ENCODE data around the gene RGS18. TPM values are rescaled to one million over a fixed set of nuclear protein-coding genes. Genes with fewer than 3 reads are reported as not detected.
"Not testable (repeated sequence)": the region's sequence is repeated elsewhere in the genome, so short reads cannot be mapped to it uniquely, and the experiment has no call there.

The RGS18 gene
- total and polyA plus RNA-seq, 4 donors = 0.81 to 8.4 (median 1.4) TPM

DNA sequence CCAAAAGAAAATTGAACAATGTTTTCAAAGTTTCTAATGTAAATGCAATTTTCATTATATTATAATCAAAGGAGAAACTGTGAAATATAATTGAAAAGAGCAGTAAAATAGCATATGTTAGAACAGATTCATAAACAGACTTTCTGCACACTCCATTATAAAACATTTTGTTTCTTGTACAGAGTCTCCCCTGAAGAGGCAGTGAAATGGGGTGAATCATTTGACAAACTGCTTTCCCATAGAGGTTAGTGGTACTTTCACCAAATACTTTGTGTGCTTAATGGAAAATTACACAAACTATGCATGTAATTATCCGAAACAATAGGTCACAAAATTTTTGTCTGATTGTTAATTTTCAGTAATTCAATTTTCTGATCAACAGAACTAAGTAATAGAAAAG lies 1.9 kb downstream of the RGS18 start:
- no peaks in the 10 kb centered on the region for H3K4me1 ChIP-seq (ENCODE audit: control insufficient read depth, insufficient read depth, low read length)
- H3K27ac ChIP-seq (ENCODE audit: low read depth, low read length) = no peak overlapping the region
- no peak for DNase-seq (ENCODE audit: low read depth in 4 of 6, low spot score in 6 of 6)
- H3K36me3 ChIP-seq (ENCODE audit: control insufficient read depth, insufficient read depth, low read length) = no peaks in the 10 kb centered on the region
- no peaks in the 10 kb centered on the region for H3K9me3 ChIP-seq (ENCODE audit: control insufficient read depth, insufficient read depth, low read length)
- no peak overlapping the region for H3K4me3 ChIP-seq (ENCODE audit: low read depth, low read length)
- no peaks in the 10 kb centered on the region for H3K27me3 ChIP-seq (ENCODE audit: control insufficient read depth, insufficient read depth, low read length)
- WGBS (ENCODE audit: insufficient coverage) = no CpG with 5 or more reads among the region's 1 CpG

DNA sequence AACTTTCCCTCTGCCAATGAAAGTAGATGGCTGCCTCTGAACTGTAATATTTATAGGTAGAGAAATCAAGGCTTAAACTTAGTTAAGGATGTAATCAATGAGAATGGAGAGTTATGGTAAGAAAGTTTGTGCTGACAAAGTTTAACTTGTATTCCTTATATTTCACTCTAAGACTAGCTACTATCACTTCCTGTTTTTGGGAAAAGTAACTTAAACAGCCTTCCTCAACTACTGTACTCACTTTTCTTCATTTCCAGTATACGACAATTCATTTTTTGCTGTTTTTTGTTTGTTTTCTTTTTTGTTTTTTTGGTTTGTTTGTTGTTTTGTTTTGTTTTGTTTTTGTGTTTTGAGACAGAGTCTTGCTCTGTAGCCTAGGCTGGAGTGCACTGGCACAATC lies 3.7 kb downstream of the RGS18 start:
- no CpG with 5 or more reads among the region's 1 CpG for WGBS (ENCODE audit: insufficient coverage)
- Histone ChIP-seq H3K4me3 (ENCODE audit: low read depth, low read length) (no peak overlapping the region), H3K27me3 (ENCODE audit: control insufficient read depth, insufficient read depth, low read length) (no peaks in the 10 kb centered on the region), H3K27ac (ENCODE audit: low read depth, low read length) (no peak overlapping the region), H3K9me3 (ENCODE audit: control insufficient read depth, insufficient read depth, low read length) (no peaks in the 10 kb centered on the region), H3K4me1 (ENCODE audit: control insufficient read depth, insufficient read depth, low read length) (no peaks in the 10 kb centered on the region), H3K36me3 (ENCODE audit: control insufficient read depth, insufficient read depth, low read length) (no peaks in the 10 kb centered on the region)
- DNase-seq (ENCODE audit: low read depth in 4 of 6, low spot score in 6 of 6) = no peak

DNA sequence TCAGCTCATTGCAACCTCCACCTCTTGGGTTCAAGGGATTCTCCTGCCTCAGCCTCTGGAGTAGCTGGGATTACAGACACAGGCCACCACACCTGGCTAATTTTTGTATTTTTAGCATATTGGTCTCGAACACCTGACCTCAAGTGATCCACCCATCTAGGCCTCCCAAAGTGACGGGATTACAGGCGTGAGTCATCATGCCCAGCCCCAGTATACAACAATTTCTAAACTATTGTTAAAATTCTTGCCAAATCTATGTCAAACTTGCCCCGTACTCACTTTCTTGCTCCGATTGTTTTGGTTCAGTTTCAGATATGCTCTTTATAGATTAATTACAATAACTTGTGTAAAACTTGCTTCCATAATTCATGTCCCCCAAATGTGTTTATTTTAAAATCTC lies 4.1 kb downstream of the RGS18 start:
- Histone ChIP-seq H3K4me3 (ENCODE audit: low read depth, low read length) (no peak overlapping the region), H3K9me3 (ENCODE audit: control insufficient read depth, insufficient read depth, low read length) (no peaks in the 10 kb centered on the region), H3K4me1 (ENCODE audit: control insufficient read depth, insufficient read depth, low read length) (no peaks in the 10 kb centered on the region), H3K27ac (ENCODE audit: low read depth, low read length) (no peak overlapping the region), H3K36me3 (ENCODE audit: control insufficient read depth, insufficient read depth, low read length) (no peaks in the 10 kb centered on the region), H3K27me3 (ENCODE audit: control insufficient read depth, insufficient read depth, low read length) (no peaks in the 10 kb centered on the region)
- 86% methylated on average over 3 of the region's 5 CpGs for WGBS (ENCODE audit: insufficient coverage)
- DNase-seq (ENCODE audit: low read depth in 4 of 6, low spot score in 6 of 6) = no peak

DNA sequence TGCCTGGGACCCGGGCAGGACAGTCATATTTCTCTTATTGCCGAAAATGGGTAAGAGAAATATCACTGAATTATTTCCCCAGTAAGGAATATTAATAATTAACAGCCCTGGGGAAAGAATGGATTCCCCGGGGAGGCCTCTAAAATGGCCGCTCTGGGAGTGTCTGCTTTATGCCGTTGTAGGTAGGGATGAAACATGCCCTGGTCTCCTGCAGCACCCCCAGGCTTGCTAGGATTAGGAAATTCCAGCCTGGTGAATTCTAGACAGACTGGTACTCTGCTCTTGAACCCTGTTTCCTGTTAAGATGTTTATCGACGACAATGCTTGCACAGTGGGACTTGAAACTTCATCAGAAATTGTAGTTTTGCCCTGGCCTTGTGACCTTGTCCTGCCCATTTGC lies 6.7 kb downstream of the RGS18 start:
- H3K36me3 ChIP-seq (ENCODE audit: control insufficient read depth, insufficient read depth, low read length); H3K9me3 ChIP-seq (ENCODE audit: control insufficient read depth, insufficient read depth, low read length); DNase-seq (ENCODE audit: low read depth in 4 of 6, low spot score in 6 of 6); H3K27me3 ChIP-seq (ENCODE audit: control insufficient read depth, insufficient read depth, low read length); H3K4me1 ChIP-seq (ENCODE audit: control insufficient read depth, insufficient read depth, low read length); H3K27ac ChIP-seq (ENCODE audit: low read depth, low read length); H3K4me3 ChIP-seq (ENCODE audit: low read depth, low read length): not testable (repeated sequence)
- 78% methylated on average over 5 of the region's 7 CpGs for WGBS (ENCODE audit: insufficient coverage)

DNA sequence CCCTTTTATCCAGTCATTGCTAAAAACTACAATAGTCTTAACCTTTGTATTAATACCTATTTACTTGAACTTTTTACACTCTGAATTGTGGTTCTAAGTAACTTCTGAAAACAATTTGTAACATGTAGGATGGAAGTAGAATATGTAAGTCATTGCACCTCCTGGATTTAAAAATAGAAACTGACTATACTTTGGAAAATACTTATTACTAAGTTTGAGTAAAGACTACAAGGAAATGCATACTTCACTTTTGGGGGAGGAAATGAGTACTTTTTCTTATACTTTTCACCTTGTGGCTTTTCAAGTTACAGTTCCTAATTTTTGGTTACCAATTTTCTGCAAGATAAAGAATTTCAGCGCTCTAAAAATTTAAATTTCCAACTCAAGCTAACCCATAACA lies 8.7 kb downstream of the RGS18 start:
- Histone ChIP-seq H3K9me3 (ENCODE audit: control insufficient read depth, insufficient read depth, low read length) (no peaks in the 10 kb centered on the region), H3K27me3 (ENCODE audit: control insufficient read depth, insufficient read depth, low read length) (no peaks in the 10 kb centered on the region), H3K4me3 (ENCODE audit: low read depth, low read length) (no peak overlapping the region), H3K4me1 (ENCODE audit: control insufficient read depth, insufficient read depth, low read length) (no peaks in the 10 kb centered on the region), H3K36me3 (ENCODE audit: control insufficient read depth, insufficient read depth, low read length) (no peaks in the 10 kb centered on the region), H3K27ac (ENCODE audit: low read depth, low read length) (no peak overlapping the region)
- no CpG with 5 or more reads among the region's 1 CpG for WGBS (ENCODE audit: insufficient coverage)
- DNase-seq (ENCODE audit: low read depth in 4 of 6, low spot score in 6 of 6) = no peak

DNA sequence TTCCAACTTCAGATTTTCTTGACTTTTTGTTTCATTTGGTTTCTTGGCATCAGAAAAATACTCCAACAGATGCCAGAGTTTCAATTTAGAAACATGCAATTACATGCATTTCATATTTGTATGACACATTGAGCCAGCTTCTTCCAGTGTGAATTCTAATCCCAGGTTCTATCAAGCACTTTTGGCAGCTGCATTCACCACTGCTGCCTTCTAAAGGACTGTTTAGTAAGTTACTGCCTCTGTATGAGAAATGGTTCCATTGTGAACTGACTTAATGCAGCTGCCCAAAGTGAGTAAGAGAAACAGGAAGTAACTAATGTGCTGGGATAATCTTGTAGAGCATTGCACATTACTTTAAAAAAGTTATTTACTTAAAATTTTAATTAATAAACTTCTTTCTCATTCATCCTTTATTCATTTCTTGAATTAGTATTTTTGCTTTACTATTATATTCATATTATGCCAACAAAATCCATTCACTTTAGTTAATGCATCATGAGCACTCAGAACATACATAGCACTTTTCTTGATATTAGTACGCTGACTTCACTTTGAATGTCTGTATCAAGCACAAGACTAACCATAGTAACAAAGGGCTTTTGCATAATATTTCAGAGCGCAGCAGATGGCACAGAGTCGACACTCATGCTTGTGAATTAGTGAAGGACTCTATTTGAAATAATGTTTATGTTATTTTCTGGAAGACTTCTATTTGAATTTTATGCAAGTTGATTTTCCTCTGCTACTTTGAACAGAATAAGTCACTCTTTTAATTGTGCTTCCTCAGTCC lies 9.8 kb downstream of the RGS18 start:
- DNase-seq (ENCODE audit: low read depth in 4 of 6, low spot score in 6 of 6) = peak in 1 of 6 donors; percentile 72
- no peaks in the 10 kb centered on the region for H3K4me1 ChIP-seq (ENCODE audit: control insufficient read depth, insufficient read depth, low read length)
- no peak overlapping the region for H3K27ac ChIP-seq (ENCODE audit: low read depth, low read length)
- no peaks in the 10 kb centered on the region for H3K27me3 ChIP-seq (ENCODE audit: control insufficient read depth, insufficient read depth, low read length)
- H3K4me3 ChIP-seq (ENCODE audit: low read depth, low read length) = no peak overlapping the region
- no peaks in the 10 kb centered on the region for H3K9me3 ChIP-seq (ENCODE audit: control insufficient read depth, insufficient read depth, low read length)
- no peaks in the 10 kb centered on the region for H3K36me3 ChIP-seq (ENCODE audit: control insufficient read depth, insufficient read depth, low read length)
- no CpG with 5 or more reads among the region's 3 CpGs for WGBS (ENCODE audit: insufficient coverage)

DNA sequence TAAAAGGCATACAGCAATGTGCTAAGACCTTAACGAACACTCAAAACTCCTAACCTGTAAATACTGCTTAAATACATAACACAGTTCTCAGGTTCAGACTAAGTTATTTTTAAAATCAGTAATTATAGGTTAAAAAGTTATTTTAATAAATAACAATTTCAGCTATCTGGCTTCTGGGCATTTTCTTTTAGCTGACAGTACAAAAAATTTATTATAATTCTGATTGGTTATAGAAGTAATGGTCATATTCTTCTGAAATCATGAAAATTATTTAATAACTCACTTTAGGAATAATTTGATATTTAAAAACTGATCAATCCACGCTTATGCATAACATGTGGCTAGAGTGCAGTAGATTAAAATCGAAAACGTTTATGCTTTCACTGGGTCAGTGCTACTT lies 10.7 kb downstream of the RGS18 start:
- Histone ChIP-seq H3K4me1 (ENCODE audit: control insufficient read depth, insufficient read depth, low read length) (no peaks in the 10 kb centered on the region), H3K9me3 (ENCODE audit: control insufficient read depth, insufficient read depth, low read length) (no peaks in the 10 kb centered on the region), H3K27ac (ENCODE audit: low read depth, low read length) (no peak overlapping the region), H3K36me3 (ENCODE audit: control insufficient read depth, insufficient read depth, low read length) (no peaks in the 10 kb centered on the region), H3K27me3 (ENCODE audit: control insufficient read depth, insufficient read depth, low read length) (no peaks in the 10 kb centered on the region), H3K4me3 (ENCODE audit: low read depth, low read length) (no peak overlapping the region)
- no CpG with 5 or more reads among the region's 4 CpGs for WGBS (ENCODE audit: insufficient coverage)
- DNase-seq (ENCODE audit: low read depth in 4 of 6, low spot score in 6 of 6) = no peak

DNA sequence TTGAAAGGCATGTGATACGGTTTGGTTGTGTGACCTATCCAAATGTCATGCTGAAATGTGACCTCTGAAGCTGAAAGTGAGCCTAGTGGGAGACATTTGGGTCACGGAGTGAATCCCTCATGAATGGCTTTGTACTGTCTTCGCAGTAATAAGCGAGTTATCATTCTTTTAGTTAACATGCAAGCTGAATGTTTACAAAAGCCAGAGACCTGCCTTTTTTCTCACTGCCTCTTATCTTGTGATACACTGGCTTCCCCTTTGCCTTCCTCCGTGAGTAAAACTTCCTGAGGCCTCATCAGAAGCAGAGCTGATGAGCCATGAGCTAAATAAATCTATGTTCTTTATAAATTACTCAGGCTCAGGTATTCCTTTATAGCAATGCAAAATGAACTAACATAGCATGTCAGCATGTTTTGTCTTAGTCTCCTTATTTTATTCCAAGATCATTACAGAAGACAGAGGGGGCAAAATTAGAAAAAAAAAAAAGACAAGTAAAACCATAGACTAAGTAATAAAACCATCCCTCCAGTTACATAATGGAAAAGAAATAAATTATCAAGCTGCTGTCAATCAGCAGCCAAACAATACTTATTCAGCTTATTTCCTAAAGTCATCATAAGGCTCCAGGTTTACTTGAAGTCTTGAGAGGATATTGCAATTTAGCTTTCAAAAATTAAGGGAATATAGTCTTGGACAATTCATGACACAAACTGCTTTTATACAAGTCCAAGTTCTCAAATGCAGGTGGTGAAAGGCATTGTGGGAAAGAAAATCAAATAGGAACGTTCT lies 12.1 kb downstream of the RGS18 start:
- peak in 1 of 6 donors; percentile 13 for DNase-seq (ENCODE audit: low read depth in 4 of 6, low spot score in 6 of 6)
- no peaks in the 10 kb centered on the region for H3K9me3 ChIP-seq (ENCODE audit: control insufficient read depth, insufficient read depth, low read length)
- no peak overlapping the region for H3K27ac ChIP-seq (ENCODE audit: low read depth, low read length)
- H3K27me3 ChIP-seq (ENCODE audit: control insufficient read depth, insufficient read depth, low read length) = no peaks in the 10 kb centered on the region
- H3K4me3 ChIP-seq (ENCODE audit: low read depth, low read length) = no peak overlapping the region
- WGBS (ENCODE audit: insufficient coverage) = no CpG with 5 or more reads among the region's 6 CpGs
- H3K36me3 ChIP-seq (ENCODE audit: control insufficient read depth, insufficient read depth, low read length) = no peaks in the 10 kb centered on the region
- no peaks in the 10 kb centered on the region for H3K4me1 ChIP-seq (ENCODE audit: control insufficient read depth, insufficient read depth, low read length)

DNA sequence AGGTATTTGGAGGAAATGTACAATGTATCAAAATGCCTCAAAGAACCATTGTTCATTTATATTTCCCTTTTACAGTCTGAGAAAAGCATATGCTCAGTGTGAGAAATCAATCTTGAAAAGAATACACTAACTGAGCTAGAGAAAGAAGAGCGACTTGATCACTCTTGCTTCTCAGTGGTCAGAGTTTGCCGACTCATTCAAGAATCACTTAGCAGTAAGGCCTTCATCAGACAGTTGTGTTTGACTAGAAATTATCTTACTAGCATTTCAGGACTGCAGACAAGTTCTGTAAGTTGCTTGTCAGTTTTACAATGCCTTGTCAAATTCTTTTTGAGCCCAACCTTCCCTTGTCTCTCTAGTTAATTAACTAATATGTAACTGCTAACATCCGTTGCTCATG lies 12.9 kb downstream of the RGS18 start:
- no CpG with 5 or more reads among the region's 3 CpGs for WGBS (ENCODE audit: insufficient coverage)
- DNase-seq (ENCODE audit: low read depth in 4 of 6, low spot score in 6 of 6) = no peak
- Histone ChIP-seq H3K27ac (ENCODE audit: low read depth, low read length) (no peak overlapping the region), H3K9me3 (ENCODE audit: control insufficient read depth, insufficient read depth, low read length) (no peaks in the 10 kb centered on the region), H3K4me1 (ENCODE audit: control insufficient read depth, insufficient read depth, low read length) (no peaks in the 10 kb centered on the region), H3K4me3 (ENCODE audit: low read depth, low read length) (no peak overlapping the region), H3K36me3 (ENCODE audit: control insufficient read depth, insufficient read depth, low read length) (no peaks in the 10 kb centered on the region), H3K27me3 (ENCODE audit: control insufficient read depth, insufficient read depth, low read length) (no peaks in the 10 kb centered on the region)

DNA sequence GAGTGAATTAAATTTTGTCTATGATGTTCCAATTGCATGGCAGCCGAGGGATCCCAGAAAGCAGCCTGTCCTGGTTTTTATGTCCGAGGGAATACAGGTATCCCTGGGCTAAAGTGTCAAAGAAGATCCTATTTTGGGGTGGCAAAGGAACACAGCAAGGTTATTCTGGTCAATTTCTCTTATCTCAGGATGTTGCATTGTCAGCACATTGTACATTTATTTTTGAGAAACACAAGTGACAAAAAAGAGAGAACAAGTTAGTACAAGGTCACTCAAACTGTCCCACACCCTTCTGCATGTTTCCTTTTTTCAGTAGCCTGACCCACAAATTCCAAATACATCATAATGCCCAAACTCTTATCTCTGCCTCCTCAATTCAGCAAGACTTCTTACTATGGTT lies 17.7 kb downstream of the RGS18 start:
- Histone ChIP-seq H3K9me3 (ENCODE audit: control insufficient read depth, insufficient read depth, low read length) (no peaks in the 10 kb centered on the region), H3K27me3 (ENCODE audit: control insufficient read depth, insufficient read depth, low read length) (no peaks in the 10 kb centered on the region), H3K4me1 (ENCODE audit: control insufficient read depth, insufficient read depth, low read length) (no peaks in the 10 kb centered on the region), H3K27ac (ENCODE audit: low read depth, low read length) (no peak overlapping the region), H3K36me3 (ENCODE audit: control insufficient read depth, insufficient read depth, low read length) (no peaks in the 10 kb centered on the region), H3K4me3 (ENCODE audit: low read depth, low read length) (no peak overlapping the region)
- no peak for DNase-seq (ENCODE audit: low read depth in 4 of 6, low spot score in 6 of 6)
- 71% methylated on average over 1 of the region's 2 CpGs for WGBS (ENCODE audit: insufficient coverage)
